Astrocyte (in vitro differentiated cells and primary cell): ENCODE results near the gene AHNAK.

Experiments used
- EZH2 ChIP-seq: IDR thresholded peaks from 2 replicates; pipeline ENCODE4 v1.6.1; 2012; ENCODE audit warnings: mild to moderate bottlenecking, low read length, inconsistent platforms; ENCODE audit not compliant: insufficient read depth
- TF ChIP-seq, protein P1 (sequence below): IDR thresholded peaks from 2 replicates; pipeline ENCODE4 v1.5.1; 2011; ENCODE audit warnings: low read depth, mild to moderate bottlenecking, inconsistent platforms, low read length, moderate library complexity; ENCODE audit not compliant: insufficient read depth

DNA sequence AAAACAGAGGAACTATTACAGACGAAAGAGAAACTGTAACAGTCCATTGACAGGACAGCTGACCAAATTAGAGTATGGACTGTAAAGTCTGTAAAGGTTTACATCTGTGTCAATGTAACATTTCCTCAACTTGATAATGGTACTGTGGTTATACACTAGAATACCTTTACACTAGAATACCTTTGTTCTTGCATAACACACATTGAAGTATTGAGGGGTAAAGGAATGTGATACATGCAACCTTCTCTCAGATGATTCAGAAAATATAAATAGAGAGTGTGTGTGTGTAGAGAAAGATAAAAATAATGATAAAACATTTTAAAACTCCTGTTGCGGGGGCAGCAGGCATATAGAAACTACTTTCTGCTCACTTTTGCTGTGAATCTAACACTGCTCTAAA is 32.6 kb upstream of the AHNAK start:
- TF ChIP-seq EZH2, result no peak
- TF ChIP-seq, protein P1, sequence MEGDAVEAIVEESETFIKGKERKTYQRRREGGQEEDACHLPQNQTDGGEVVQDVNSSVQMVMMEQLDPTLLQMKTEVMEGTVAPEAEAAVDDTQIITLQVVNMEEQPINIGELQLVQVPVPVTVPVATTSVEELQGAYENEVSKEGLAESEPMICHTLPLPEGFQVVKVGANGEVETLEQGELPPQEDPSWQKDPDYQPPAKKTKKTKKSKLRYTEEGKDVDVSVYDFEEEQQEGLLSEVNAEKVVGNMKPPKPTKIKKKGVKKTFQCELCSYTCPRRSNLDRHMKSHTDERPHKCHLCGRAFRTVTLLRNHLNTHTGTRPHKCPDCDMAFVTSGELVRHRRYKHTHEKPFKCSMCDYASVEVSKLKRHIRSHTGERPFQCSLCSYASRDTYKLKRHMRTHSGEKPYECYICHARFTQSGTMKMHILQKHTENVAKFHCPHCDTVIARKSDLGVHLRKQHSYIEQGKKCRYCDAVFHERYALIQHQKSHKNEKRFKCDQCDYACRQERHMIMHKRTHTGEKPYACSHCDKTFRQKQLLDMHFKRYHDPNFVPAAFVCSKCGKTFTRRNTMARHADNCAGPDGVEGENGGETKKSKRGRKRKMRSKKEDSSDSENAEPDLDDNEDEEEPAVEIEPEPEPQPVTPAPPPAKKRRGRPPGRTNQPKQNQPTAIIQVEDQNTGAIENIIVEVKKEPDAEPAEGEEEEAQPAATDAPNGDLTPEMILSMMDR, result no peak
